ENCODE measurements around the gene CDKL2.
A peak's percentile ranks its signal among the peaks of the same experiment; 100 is the strongest.

The CDKL2 gene

GRCh38 chr4:75637827-75638226 is 7.5 kb upstream of the CDKL2 start:
- no peak for DNase-seq

- no peak for DNase-seq
These were observed 6.8 kb upstream of the CDKL2 start for GRCh38 chr4:75637176-75637575.

GRCh38 chr4:75634951-75635350 is 4.6 kb upstream of the CDKL2 start:
- no peak for DNase-seq

GRCh38 chr4:75634281-75634680 is 4.0 kb upstream of the CDKL2 start:
- no peak for DNase-seq

- no peak for DNase-seq
These were observed 3.5 kb upstream of the CDKL2 start for GRCh38 chr4:75633846-75634245.

GRCh38 chr4:75630937-75631329 is 605 bp upstream of the CDKL2 start:
- no peak for DNase-seq

GRCh38 chr4:75629239-75629638 is 1.1 kb downstream of the CDKL2 start:
- no peak for DNase-seq

GRCh38 chr4:75623026-75623425 is 7.3 kb downstream of the CDKL2 start:
- DNase-seq, result no peak

- no peak for DNase-seq
These were observed 8.6 kb downstream of the CDKL2 start for GRCh38 chr4:75621715-75622114.

- no peak for DNase-seq
These were observed 18.0 kb downstream of the CDKL2 start for GRCh38 chr4:75612306-75612705.

GRCh38 chr4:75605928-75606327 is 24.4 kb downstream of the CDKL2 start:
- DNase-seq, result no peak

GRCh38 chr4:75599647-75600046 is 30.7 kb downstream of the CDKL2 start:
- no peak for DNase-seq

GRCh38 chr4:75598390-75598789 is 31.9 kb downstream of the CDKL2 start:
- DNase-seq, result no peak

- no peak for DNase-seq
These were observed 34.3 kb downstream of the CDKL2 start for GRCh38 chr4:75596061-75596460.

- no peak for DNase-seq
These were observed 36.9 kb downstream of the CDKL2 start for GRCh38 chr4:75593393-75593792.

GRCh38 chr4:75584067-75584466 is 46.3 kb downstream of the CDKL2 start:
- no peak for DNase-seq

- no peak for DNase-seq
These were observed 62.6 kb downstream of the CDKL2 start for GRCh38 chr4:75567725-75568124.

- DNase-seq, result no peak
These were observed 63.4 kb downstream of the CDKL2 start for GRCh38 chr4:75566911-75567310.

GRCh38 chr4:75565481-75565880 is 64.8 kb downstream of the CDKL2 start:
- DNase-seq, result no peak

GRCh38 chr4:75564023-75564422 is 66.3 kb downstream of the CDKL2 start:
- no peak for DNase-seq

- DNase-seq, result no peak
These were observed 68.5 kb downstream of the CDKL2 start for GRCh38 chr4:75561789-75562188.

GRCh38 chr4:75557696-75558095 is 72.6 kb downstream of the CDKL2 start:
- no peak for DNase-seq

- peak; percentile 70 for DNase-seq
These were observed 74.8 kb downstream of the CDKL2 start, which contains the start of gene ODAPH for GRCh38 chr4:75555294-75556164. TSS of gene ODAPH (plus strand) at chr4:75556066. CDS start at chr4:75556083, 17 bp downstream.

GRCh38 chr4:75552452-75552851 is 77.9 kb downstream of the CDKL2 start:
- no peak for DNase-seq

- no peak for DNase-seq
These were observed 81.3 kb downstream of the CDKL2 start for GRCh38 chr4:75549019-75549418.

All from activated effector memory CD4-positive, alpha-beta T cell treated with anti-CD3 and anti-CD28 coated beads, Interleukin-2, amount 50 U/mL, for 16 hours (primary cell).